GM12878 (cell line): Measurements from ENCODE around the gene FANCC. TPM values are rescaled to one million over a fixed set of nuclear protein-coding genes. Genes with fewer than 3 reads are reported as not detected.

Experiments
- ATAC-seq: fragments of 200-7000 bp; cut with Tn5 transposase; 3 replicates; pipeline ENCODE4 v1.9.1; 2020; ENCODE audit warnings: mild to moderate bottlenecking, moderate library complexity
- BruUV-seq: library from RNA; stranded (reverse); fragments of 400-500 nt; replicated peaks from 2 replicates; lab custom pipeline; 2021; lab: Mats Ljungman, UMichigan
- CTCF ChIA-PET: fragments of 300-600 bp; sonication (Branson Sonifier 250); formaldehyde crosslinking; extraction: SDS; loops from one replicate; lab custom pipeline; 2021; ENCODE audit warnings: inconsistent platforms; lab: Yijun Ruan, JAX
- POLR2A ChIA-PET: fragments of 350-600 bp; formaldehyde crosslinking; extraction: SDS; loops from one replicate; lab custom pipeline; 2021; ENCODE audit warnings: inconsistent platforms; lab: Charles Lee
- RAD21 ChIA-PET: fragments of 300-600 bp; sonication (Branson Sonifier 250); formaldehyde crosslinking; loops from one replicate; lab custom pipeline; 2023; ENCODE audit warnings: antibody characterized with exemption; ENCODE audit not compliant: unreplicated experiment; lab: Charles Lee
- SMC1A ChIA-PET: fragments of 300-600 bp; sonication (Branson Sonifier 250); formaldehyde crosslinking; loops from one replicate; lab custom pipeline; 2023; ENCODE audit not compliant: unreplicated experiment, uncharacterized antibody; lab: Charles Lee
- DNase-seq: peaks from one replicate; pipeline ENCODE4 v3.0.0-alpha.2; 2011; ENCODE audit warnings: low read depth, low spot score
- FAIRE-seq: peaks from 3 replicates; lab custom pipeline; 2011; peaks lifted over from hg19 to GRCh38; lab: Jason Lieb, UNC
- H2AFZ ChIP-seq: 2 replicates; pipeline ENCODE4 v1.6.0; 2011; ENCODE audit warnings: low read depth, low read length, control low read depth; ENCODE audit not compliant: control insufficient read depth
- H3K27ac ChIP-seq: 2 replicates; pipeline ENCODE4 v1.5.1; 2011; ENCODE audit warnings: control low read depth; ENCODE audit not compliant: control insufficient read depth, insufficient read depth
- H3K27me3 ChIP-seq, 2 experiments: replicated peaks in 1 of 2; 2 replicates each; pipeline versions ENCODE4 v1.6.0 to v1.6.1; 2011; ENCODE audit warnings: low read length in 1 of 2; ENCODE audit not compliant: control insufficient read depth in 2 of 2, insufficient read depth in 2 of 2
- H3K36me3 ChIP-seq, 2 experiments: 2 replicates each; pipeline ENCODE4 v1.5.1; 2011; ENCODE audit warnings: low read length in 1 of 2; ENCODE audit not compliant: control insufficient read depth in 2 of 2, insufficient read depth in 2 of 2
- H3K4me1 ChIP-seq: 2 replicates; pipeline ENCODE4 v1.6.1; 2011; ENCODE audit warnings: mild to moderate bottlenecking, low read length, moderate library complexity, mixed read lengths; ENCODE audit not compliant: control insufficient read depth, insufficient read depth
- H3K4me2 ChIP-seq: 2 replicates; pipeline ENCODE4 v1.6.0; 2011; ENCODE audit warnings: control low read depth; ENCODE audit not compliant: control insufficient read depth, insufficient read depth
- H3K4me3 ChIP-seq: fragments of 200-600 bp; sonication (generic); 2 replicates; pipeline ENCODE4 v1.5.1; 2016
- H3K79me2 ChIP-seq: 2 replicates; pipeline ENCODE4 v1.6.0; 2011; ENCODE audit warnings: low read length; ENCODE audit not compliant: control insufficient read depth, insufficient read depth
- H3K9ac ChIP-seq: 2 replicates; pipeline ENCODE4 v1.8.0; 2011; ENCODE audit warnings: low read length, control low read depth, mixed read lengths; ENCODE audit not compliant: control insufficient read depth, insufficient read depth
- H3K9me3 ChIP-seq: replicated peaks from 3 replicates; pipeline ENCODE4 v1.5.1; 2011; ENCODE audit warnings: mild to moderate bottlenecking, low read length; ENCODE audit not compliant: control insufficient read depth, insufficient read depth
- H4K20me1 ChIP-seq: 2 replicates; pipeline ENCODE4 v1.6.0; 2011; ENCODE audit not compliant: control insufficient read depth, insufficient read depth
- ASH2L ChIP-seq: fragments of 300-600, 200-600 bp; sonication (generic); IDR thresholded peaks from 2 replicates; pipeline ENCODE4 v1.6.1; 2017; ENCODE audit warnings: low read depth, mild to moderate bottlenecking, borderline replicate concordance
- ATF2 ChIP-seq: IDR thresholded peaks from 2 replicates; pipeline ENCODE4 v1.6.1; 2012; ENCODE audit warnings: low read length, inconsistent platforms
- CEBPB ChIP-seq, 2 experiments: fragments of 150-350 bp in 1 of 2; IDR thresholded peaks; 2 replicates each; pipeline ENCODE4 v1.6.1; 2012 to 2014; ENCODE audit warnings: low read depth in 2 of 2, low read length in 2 of 2, borderline replicate concordance in 1 of 2, inconsistent platforms in 1 of 2
- CEBPZ ChIP-seq: fragments of 150-350 bp; IDR thresholded peaks from 2 replicates; pipeline ENCODE4 v1.6.1; 2016; ENCODE audit warnings: low read depth, low read length
- EED ChIP-seq: sonication (generic); IDR thresholded peaks from 2 replicates; pipeline ENCODE4 v1.6.1; 2016; ENCODE audit warnings: antibody characterized with exemption, low read depth
- HDAC6 ChIP-seq: fragments of 200-600 bp; sonication (generic); IDR thresholded peaks from one replicate; pipeline ENCODE4 v1.8.0; 2017; ENCODE audit warnings: antibody characterized with exemption; ENCODE audit not compliant: unreplicated experiment
- IRF4 ChIP-seq: IDR thresholded peaks from 2 replicates; pipeline ENCODE4 v1.6.1; 2011; ENCODE audit warnings: low read depth, low read length
- MTA3 ChIP-seq: IDR thresholded peaks from 2 replicates; pipeline ENCODE4 v1.6.1; 2012; ENCODE audit warnings: low read length, inconsistent platforms, borderline replicate concordance
- NR2C2 ChIP-seq: IDR thresholded peaks from 2 replicates; pipeline ENCODE4 v1.6.1; 2011; ENCODE audit warnings: borderline replicate concordance, low read depth; ENCODE audit not compliant: control insufficient read depth, insufficient read length
- PKNOX1 ChIP-seq: fragments of 450-650 bp; IDR thresholded peaks from 2 replicates; pipeline ENCODE4 v1.6.1; 2016; ENCODE audit warnings: mild to moderate bottlenecking
- POLR2A ChIP-seq: IDR thresholded peaks from 2 replicates; pipeline ENCODE4 v1.6.1; 2011; ENCODE audit warnings: low read depth, mild to moderate bottlenecking, low read length
- SMAD5 ChIP-seq: IDR thresholded peaks from 2 replicates; pipeline ENCODE4 v1.6.1; 2016; ENCODE audit warnings: antibody characterized with exemption, low read depth
- YBX1 ChIP-seq: fragments of 450-650 bp; IDR thresholded peaks from 2 replicates; pipeline ENCODE4 v1.6.1; 2016; ENCODE audit warnings: antibody characterized with exemption
- ZBTB40 ChIP-seq: fragments of 450-650 bp; IDR thresholded peaks from 2 replicates; pipeline ENCODE4 v1.6.1; 2016; ENCODE audit warnings: mild to moderate bottlenecking, moderate library complexity, borderline replicate concordance
- ZSCAN29 ChIP-seq: fragments of 450-650 bp; IDR thresholded peaks from 2 replicates; pipeline ENCODE4 v1.6.1; 2017; ENCODE audit warnings: mild to moderate bottlenecking, moderate library complexity
- in situ Hi-C: fragments of 300-500 bp; cut with MboI; formaldehyde crosslinking; loops from 9 replicates; pipeline ENCODE4 v1.14.3; 2018; ENCODE audit warnings: mixed read lengths
- intact Hi-C: fragments of 100-400 bp; cut with micrococcal nuclease; formaldehyde crosslinking; loops from one replicate; pipeline ENCODE4 v1.14.2; 2022; ENCODE audit not compliant: unreplicated experiment
- polyA plus RNA-seq, 11 experiments: library from polyadenylated mRNA; depleted of rRNA in 4 of 11; unstranded in 6 of 11; stranded (reverse) in 5 of 11; fragments of >200 nt; fragmentation: Nextera tagmentation in 4 of 11; fragmentation: Illumina TruSeq in 1 of 11; extraction: Ambion mirVana in 4 of 11; extraction: Trizol in 1 of 11; gene quantifications; 1 replicate in 1 of 11; 2 replicates in 10 of 11; pipeline versions ENCODE4 v1.2.1 to v1.2.3, GENCODE V29; 2011 to 2016; ENCODE audit warnings: inconsistent platforms in 2 of 11, missing spikeins in 2 of 11, low read depth in 1 of 11
- total RNA-seq, 4 experiments: library from RNA; depleted of rRNA in 3 of 4; stranded (reverse); fragments of >200 nt in 3 of 4; fragmentation: Illumina TruSeq in 1 of 4; extraction: Trizol in 1 of 4; gene quantifications; 2 replicates each; pipeline versions ENCODE4 v1.2.1 to v1.2.3, GENCODE V29; 2013 to 2021

The FANCC gene
- total and polyA plus RNA-seq, 10 of the 15 experiments (the other 5 are each of a cell fraction or from before 2014, with no cell fraction given), result 1.2 to 16.8 (median 10.5) TPM

- no peak for TF ChIP-seq CEBPZ
These were observed 5.5 kb downstream of the FANCC start (continued) for GRCh38 chr9:95311961-95312360.

GRCh38 chr9:95307538-95307937, 10.0 kb downstream of the FANCC start:
- Histone ChIP-seq H3K4me1 (peaks cover 7% of the 10 kb centered on the region), H3K36me3 (no peaks in the 10 kb centered on the region), H3K4me2 (no peak overlapping the region), H3K9ac (no peak overlapping the region), H2AFZ (no peak overlapping the region), H3K79me2 (peaks cover 3% of the 10 kb centered on the region), H3K27ac (no peak overlapping the region), H3K4me3 (no peak overlapping the region), H3K9me3 (no peaks in the 10 kb centered on the region), H3K27me3 (no peaks in the 10 kb centered on the region), H4K20me1 (no peaks in the 10 kb centered on the region)
- ChIA-PET POLR2A (no interaction called here), RAD21 (no interaction called here), CTCF (no interaction called here), SMC1A (no interaction called here)
- DNase-seq (no peak), ATAC-seq (no peak), FAIRE-seq (no peak)
- no TSS peak for BruUV-seq
- in situ Hi-C loops (no loop called here), intact Hi-C loops (no loop called here)
- TF ChIP-seq HDAC6 (no peak), PKNOX1 (no peak), POLR2A (no peak), ZBTB40 (no peak), IRF4 (no peak), ATF2 (no peak), YBX1 (no peak), EED (no peak), ASH2L (no peak), NR2C2 (no peak), ZSCAN29 (no peak), SMAD5 (no peak), CEBPB (IDR thresholded peaks at IDR 0.05; ENCODE audit: borderline replicate concordance in 1 of 2, low read depth in 2 of 2, low read length in 2 of 2) (no peak), MTA3 (no peak)
